ENCODE measurements around the gene DPP7.
A peak's percentile ranks its signal among the peaks of the same experiment; 100 is the strongest.

Gene DPP7

DNA sequence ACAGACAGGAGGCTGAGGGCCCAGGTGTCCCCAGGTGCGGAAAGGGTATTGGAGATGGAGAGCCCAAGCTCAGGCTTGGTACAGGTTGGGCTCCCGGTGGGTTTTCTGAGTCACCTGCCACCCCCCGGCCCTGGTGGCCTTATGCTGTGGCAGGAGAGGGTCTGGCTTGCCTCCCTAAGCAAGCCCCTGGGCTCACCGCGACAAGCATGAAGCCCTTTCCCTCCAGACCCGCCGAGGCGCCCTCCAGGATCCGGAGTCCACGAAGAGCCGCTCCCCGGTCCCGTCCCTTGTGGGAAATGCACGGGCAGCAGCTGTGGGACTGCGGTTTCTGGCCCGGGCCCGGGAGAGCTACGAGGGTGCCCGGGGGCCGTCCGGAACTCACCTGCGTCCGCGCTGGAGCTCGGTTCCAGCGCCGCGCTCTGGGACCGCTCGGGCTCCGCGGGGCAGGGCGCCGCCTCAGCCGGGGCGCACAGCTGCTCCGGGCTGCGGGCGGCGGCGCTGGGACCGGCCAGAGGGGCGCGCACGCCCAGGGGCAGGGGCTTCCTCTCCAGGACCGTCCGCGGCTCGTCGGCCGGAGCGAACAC is 44.9 kb downstream of the DPP7 start:
- no peak for TF ChIP-seq USF1 (IDR thresholded peaks at IDR 0.05)
- TF ChIP-seq TAF1 (IDR thresholded peaks at IDR 0.05; ENCODE audit: low read depth), result no peak
- TF ChIP-seq, protein P1, sequence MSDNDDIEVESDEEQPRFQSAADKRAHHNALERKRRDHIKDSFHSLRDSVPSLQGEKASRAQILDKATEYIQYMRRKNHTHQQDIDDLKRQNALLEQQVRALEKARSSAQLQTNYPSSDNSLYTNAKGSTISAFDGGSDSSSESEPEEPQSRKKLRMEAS (IDR thresholded peaks at IDR 0.05), result no peak
- TF ChIP-seq CREB1 (IDR thresholded peaks at IDR 0.05; ENCODE audit: low read depth), result no peak
- no peak for TF ChIP-seq TEAD4 (IDR thresholded peaks at IDR 0.05)
- TF ChIP-seq ZBTB7A (IDR thresholded peaks at IDR 0.05; ENCODE audit: low read depth), result no peak
- TF ChIP-seq EGR1 (IDR thresholded peaks at IDR 0.05), result no peak
- TF ChIP-seq, protein P2, sequence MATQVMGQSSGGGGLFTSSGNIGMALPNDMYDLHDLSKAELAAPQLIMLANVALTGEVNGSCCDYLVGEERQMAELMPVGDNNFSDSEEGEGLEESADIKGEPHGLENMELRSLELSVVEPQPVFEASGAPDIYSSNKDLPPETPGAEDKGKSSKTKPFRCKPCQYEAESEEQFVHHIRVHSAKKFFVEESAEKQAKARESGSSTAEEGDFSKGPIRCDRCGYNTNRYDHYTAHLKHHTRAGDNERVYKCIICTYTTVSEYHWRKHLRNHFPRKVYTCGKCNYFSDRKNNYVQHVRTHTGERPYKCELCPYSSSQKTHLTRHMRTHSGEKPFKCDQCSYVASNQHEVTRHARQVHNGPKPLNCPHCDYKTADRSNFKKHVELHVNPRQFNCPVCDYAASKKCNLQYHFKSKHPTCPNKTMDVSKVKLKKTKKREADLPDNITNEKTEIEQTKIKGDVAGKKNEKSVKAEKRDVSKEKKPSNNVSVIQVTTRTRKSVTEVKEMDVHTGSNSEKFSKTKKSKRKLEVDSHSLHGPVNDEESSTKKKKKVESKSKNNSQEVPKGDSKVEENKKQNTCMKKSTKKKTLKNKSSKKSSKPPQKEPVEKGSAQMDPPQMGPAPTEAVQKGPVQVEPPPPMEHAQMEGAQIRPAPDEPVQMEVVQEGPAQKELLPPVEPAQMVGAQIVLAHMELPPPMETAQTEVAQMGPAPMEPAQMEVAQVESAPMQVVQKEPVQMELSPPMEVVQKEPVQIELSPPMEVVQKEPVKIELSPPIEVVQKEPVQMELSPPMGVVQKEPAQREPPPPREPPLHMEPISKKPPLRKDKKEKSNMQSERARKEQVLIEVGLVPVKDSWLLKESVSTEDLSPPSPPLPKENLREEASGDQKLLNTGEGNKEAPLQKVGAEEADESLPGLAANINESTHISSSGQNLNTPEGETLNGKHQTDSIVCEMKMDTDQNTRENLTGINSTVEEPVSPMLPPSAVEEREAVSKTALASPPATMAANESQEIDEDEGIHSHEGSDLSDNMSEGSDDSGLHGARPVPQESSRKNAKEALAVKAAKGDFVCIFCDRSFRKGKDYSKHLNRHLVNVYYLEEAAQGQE (IDR thresholded peaks at IDR 0.05; ENCODE audit: low read depth), result no peak
- no peak for TF ChIP-seq YY1 (IDR thresholded peaks at IDR 0.05; ENCODE audit: low read depth)
- TF ChIP-seq NFIC (IDR thresholded peaks at IDR 0.05), result no peak
- TF ChIP-seq EP300 (IDR thresholded peaks at IDR 0.05; ENCODE audit: borderline replicate concordance), result no peak
- TF ChIP-seq TCF12 (IDR thresholded peaks at IDR 0.05; ENCODE audit: low read depth), result no peak
- TF ChIP-seq RAD21 (IDR thresholded peaks at IDR 0.05; ENCODE audit: low read depth), result no peak
- no peak for TF ChIP-seq FOXM1 (IDR thresholded peaks at IDR 0.05; ENCODE audit: borderline replicate concordance, low read depth)
- no peak for TF ChIP-seq CEBPB (IDR thresholded peaks at IDR 0.05)

DNA sequence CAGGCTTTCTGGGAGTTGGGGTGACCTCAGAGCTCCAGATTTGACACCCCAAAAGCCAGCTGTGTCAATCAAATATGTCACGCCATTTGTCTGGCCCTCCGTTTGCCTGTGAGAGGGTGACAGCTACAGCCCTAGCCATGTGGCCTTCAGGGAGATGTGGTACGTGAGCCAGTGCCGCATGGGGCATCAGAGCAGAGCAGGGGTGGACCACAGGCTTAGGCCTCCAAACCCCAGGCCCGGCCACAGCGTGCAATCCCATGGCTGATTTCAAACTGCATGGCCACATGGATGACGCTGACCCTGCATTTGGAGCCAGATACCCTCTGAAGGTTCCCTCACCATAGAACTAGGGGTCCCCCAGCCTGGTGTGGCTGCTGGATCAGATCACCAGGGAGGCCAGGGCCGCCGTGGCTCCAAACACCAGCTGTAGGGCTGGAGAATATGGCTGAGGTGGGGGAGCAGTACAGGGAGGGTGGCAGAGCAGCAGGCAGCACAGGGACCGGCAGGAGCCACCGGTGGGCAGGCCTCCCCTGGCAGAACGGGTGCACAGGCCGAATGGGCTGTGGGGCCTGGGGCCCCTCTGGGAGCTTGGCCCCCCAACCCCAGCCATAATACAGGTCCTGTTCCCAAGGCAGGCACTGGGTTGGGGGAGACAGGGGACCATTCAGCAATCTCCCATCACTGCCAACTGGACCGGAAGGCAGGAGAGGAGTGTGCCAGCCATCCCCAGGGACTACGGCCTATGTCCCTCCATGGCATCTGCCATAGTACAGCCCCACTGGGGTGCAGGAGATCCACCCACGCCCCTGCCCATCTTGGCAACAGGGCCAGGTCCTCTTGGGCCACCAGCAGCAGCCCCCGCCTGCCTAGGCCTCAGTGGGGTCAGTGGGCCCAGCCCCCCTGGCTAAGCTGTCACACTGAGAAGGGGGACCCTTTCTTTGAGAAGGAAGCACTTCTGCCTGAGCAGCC is 45.7 kb downstream of the DPP7 start:
- TF ChIP-seq CEBPB (IDR thresholded peaks at IDR 0.05) (no peak), TCF12 (IDR thresholded peaks at IDR 0.05; ENCODE audit: low read depth) (no peak), NFIC (IDR thresholded peaks at IDR 0.05) (no peak), EP300 (IDR thresholded peaks at IDR 0.05; ENCODE audit: borderline replicate concordance) (no peak)
- TF ChIP-seq, protein P2 (IDR thresholded peaks at IDR 0.05; ENCODE audit: low read depth), result no peak
- TF ChIP-seq, protein P1 (IDR thresholded peaks at IDR 0.05), result no peak

GRCh38 chr9:137067860-137068538 is 46.5 kb downstream of the DPP7 start:
- no peak for TF ChIP-seq FOXM1 (IDR thresholded peaks at IDR 0.05; ENCODE audit: borderline replicate concordance, low read depth)
- TF ChIP-seq RAD21 (IDR thresholded peaks at IDR 0.05; ENCODE audit: low read depth), result peak; percentile 72
- no peak for TF ChIP-seq EP300 (IDR thresholded peaks at IDR 0.05; ENCODE audit: borderline replicate concordance)

DNA sequence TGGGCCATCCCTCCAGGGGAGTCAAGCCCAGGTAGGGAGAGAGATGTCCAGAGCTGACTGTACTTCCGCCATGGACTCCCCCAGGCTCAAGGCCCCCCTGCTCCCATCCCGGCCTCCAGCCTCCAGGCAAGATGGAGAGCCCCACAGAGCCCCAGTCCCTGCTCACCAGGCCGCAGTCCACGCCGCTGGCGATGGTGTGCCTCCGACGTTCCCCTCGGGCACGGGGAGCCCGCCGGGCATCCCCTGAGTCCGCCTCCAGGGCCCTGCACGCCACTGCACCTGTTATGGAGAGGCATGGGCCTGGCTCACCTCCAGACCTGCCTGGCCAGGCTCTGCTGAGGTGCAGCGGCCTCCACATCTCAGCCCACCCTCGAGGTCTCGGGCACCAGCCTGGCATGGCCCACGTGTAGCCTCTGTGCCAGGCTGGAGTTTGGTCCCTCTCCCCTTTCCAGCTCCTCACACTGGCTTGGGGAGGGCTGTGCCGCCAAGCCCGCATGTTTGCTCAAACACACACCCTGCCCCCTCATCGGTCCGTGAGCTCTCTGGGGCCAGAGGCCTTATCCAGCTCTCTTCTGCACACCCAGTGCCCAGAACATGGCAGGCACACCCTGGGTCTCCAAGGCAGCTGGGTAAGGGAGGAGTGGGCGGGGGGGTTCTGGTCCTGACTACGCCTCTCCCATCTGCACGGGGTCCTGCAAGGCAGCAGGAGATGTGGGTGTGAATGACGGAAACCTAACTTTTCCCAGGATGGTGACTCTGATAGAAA is 48.3 kb downstream of the DPP7 start:
- no peak for TF ChIP-seq FOXM1 (IDR thresholded peaks at IDR 0.05; ENCODE audit: borderline replicate concordance, low read depth)

DNA sequence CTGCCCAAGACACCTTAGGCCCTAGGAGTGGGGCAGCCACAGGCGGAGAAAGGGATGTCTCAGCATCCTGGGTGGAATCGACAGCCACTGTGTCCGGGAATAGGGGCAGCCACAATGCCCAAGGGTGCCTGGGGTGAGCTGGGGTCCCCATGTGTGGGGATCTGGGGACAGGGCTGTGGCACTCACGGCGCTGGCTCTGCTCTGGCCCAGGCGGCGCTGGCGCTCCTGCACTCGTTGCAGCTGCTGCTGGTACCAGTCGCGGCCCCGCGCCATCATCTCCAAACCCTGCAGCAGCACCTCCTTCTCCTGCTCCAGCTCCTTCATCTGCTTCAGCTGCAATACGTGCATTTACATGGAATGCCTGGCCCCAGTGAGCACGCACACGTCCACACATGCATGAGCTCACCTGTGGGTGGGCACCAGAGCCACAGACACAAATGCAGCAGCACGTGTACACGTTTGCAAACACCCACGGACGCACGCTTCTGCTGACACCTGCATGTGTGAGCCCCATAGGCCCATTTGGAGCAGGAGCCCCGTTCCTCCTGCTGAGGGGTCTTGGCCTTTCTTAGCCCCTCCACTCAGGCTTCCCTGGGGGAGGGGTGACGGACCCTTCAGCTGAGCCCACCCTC is 49.1 kb downstream of the DPP7 start:
- TF ChIP-seq TCF12 (IDR thresholded peaks at IDR 0.05; ENCODE audit: low read depth) (no peak), YY1 (IDR thresholded peaks at IDR 0.05; ENCODE audit: low read depth) (no peak), USF1 (IDR thresholded peaks at IDR 0.05) (no peak), ZBTB7A (IDR thresholded peaks at IDR 0.05; ENCODE audit: low read depth) (no peak), TEAD4 (IDR thresholded peaks at IDR 0.05) (no peak), TAF1 (IDR thresholded peaks at IDR 0.05; ENCODE audit: low read depth) (no peak), NFIC (IDR thresholded peaks at IDR 0.05) (no peak), CREB1 (IDR thresholded peaks at IDR 0.05; ENCODE audit: low read depth) (no peak), EP300 (IDR thresholded peaks at IDR 0.05; ENCODE audit: borderline replicate concordance) (no peak), FOXM1 (IDR thresholded peaks at IDR 0.05; ENCODE audit: borderline replicate concordance, low read depth) (no peak), CEBPB (IDR thresholded peaks at IDR 0.05) (no peak), RAD21 (IDR thresholded peaks at IDR 0.05; ENCODE audit: low read depth) (no peak)
- TF ChIP-seq, protein P2 (IDR thresholded peaks at IDR 0.05; ENCODE audit: low read depth), result no peak
- TF ChIP-seq, protein P1 (IDR thresholded peaks at IDR 0.05), result no peak
